ENCODE data around the gene DHRS12. TPM values are rescaled to one million over a fixed set of nuclear protein-coding genes. Genes with fewer than 3 reads are reported as not detected.

Gene DHRS12
- total RNA-seq, 1 donor from 2014 or later: 5.4 TPM

DNA sequence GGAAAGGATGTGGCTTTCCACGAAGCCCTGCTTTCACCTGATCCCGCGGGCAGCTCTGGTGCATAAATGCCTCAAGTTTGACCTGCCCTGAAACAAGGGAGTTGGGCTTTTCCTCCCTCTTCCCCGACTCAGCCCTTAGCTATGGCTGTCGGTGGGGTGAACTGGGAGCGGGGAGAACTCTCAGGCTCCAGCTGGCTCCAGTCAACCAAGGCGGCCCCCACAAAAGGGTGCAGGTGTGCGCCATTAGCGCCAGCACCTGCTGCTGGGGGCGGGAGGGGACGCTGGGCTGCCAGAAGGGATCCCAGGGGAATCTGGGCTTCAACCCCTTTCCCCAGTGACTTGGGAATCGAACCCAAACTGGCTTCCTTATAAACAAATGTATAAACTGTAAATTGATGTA is 7.1 kb upstream of the DHRS12 start:
- no peak for DNase-seq (ENCODE audit: low read depth in 2 of 2)

DNA sequence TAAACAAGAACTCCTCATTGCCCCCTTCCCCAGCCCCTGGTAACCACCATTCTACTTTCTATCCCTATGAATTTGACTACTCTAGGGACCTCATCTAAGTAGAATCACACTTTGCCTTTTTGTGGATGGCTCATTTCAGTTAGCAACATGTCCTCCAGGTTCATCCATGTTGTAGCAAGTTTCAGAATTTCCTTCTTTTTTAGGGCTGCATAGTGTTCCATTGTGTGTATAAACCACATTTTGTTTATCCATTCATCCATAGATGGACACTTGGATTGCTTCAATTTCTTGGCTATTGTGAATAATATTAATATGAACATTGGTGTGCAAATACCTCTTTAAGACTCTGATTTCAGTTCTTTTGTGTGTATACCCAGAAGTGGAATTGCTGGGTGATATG is 4.8 kb upstream of the DHRS12 start:
- DNase-seq (ENCODE audit: low read depth in 2 of 2): no peak

DNA sequence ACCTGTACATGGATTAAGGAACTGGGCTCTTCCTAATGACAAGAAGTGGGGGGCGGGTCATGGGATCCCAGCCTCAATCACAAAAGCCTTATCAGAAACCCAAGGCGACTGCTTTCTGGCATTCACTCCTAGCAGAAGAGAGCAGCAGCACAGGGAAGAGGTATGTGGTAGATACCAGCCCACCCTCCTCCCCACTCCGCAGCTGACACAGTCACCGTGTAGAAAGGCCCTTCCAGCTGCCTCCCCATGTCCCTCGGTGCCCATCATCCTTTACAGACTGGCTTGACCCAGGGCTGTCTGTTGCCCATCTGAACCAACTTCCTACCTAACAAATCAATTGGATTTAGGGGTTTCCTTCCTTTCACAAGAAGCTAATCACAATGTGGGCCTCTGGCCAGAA is 3.1 kb upstream of the DHRS12 start:
- DNase-seq (ENCODE audit: low read depth in 2 of 2): no peak

DNA sequence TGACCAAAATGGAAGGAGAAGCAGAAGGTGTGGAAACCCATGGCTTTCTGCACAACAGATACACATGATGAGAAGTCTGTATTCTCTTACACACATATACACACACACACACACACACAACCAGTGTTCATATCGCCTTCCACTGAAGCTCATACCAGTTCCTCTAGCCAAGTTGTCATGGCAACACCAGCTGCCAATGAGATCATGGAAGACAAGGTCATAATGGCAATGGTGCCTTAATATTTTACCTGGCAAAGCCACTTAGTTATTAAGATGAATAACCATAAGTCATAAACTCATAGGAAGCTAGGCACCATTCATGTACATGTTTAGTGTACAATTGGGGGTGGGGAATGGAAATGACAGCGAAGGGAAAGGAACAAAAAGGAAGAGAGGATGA is 2.6 kb upstream of the DHRS12 start:
- peak; percentile 58 to 70 for DNase-seq (ENCODE audit: low read depth in 2 of 2)

DNA sequence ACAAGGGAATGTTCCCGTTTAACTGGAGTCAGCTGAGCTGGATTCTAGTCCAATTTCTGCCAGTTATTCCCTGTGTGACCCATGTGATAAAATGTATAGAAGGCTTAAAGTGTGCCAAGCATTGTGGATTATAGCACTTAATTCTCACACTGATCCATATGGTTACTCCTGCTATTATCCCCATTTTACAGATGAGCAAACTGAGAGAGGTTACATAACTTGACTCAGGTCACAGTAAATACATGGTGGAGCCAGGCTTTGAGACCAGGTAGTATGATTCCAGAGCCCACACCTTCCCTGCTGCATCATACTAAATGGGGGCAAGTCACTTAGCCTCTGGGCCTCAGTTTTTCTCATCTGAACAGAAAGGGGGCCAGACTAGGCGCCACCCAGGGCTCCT is 2.0 kb upstream of the DHRS12 start:
- no peak for DNase-seq (ENCODE audit: low read depth in 2 of 2)

DNA sequence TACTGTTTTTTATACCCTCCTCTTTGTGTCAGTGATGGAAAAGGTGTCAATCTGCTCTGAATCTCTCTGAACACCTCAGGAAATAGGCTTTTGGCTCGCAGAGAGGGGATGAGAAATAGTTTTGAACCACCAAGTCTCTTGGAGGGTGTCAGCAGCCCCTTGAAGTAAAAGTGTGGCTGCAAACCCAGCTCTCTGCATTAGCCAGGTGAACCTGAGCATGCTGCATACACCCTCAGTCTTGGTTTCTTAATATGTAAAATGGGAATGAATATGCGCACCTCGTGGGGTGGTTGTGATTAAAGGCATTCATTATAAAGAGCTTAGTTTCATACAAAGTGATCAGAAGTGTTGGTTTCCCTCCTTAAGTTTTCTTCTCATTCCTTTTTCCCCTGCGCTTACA is 1.4 kb upstream of the DHRS12 start:
- DNase-seq (ENCODE audit: low read depth in 2 of 2): no peak

DNA sequence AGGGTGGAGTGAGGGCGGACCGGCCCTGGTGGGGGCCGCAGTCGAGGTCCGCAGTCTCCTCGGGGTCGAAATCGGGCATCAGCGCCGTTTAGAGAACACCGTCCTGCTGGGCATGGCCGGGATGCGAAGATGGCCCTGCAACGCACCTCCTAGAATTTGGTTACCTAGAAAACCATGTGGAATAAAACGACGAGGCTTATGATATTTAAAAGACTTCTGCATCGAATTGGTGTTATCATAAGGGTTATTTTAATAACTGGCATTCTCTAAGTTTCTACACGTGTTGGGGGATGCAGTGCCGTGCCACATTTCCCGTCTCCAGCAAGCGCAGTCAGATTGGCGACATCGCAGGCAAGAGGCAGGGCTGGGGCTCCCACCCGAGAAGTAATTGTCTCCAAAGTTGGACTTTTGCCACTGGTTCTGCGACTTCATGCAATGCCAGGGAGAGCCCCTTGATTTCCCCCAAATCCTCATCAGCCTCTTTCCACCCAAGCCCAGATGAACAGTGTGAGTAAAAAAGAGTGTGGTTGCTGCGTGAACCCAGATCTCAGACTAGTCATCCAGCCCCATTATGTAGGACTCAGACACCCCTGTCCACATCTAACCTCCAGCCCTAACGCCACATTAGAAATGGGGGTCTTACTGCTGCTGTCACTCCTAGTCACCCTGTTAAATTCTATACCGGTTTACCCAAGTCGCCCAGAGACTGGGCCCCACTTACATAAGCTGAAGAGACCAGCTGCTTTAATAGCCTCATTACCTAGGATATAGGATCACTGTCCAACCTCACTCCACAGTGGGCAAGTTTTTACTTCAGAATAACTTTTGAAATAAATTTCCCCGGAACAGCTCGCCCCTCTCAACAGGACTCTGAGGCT is 571 bp upstream of the DHRS12 start:
- no peak for DNase-seq (ENCODE audit: low read depth in 2 of 2)

DNA sequence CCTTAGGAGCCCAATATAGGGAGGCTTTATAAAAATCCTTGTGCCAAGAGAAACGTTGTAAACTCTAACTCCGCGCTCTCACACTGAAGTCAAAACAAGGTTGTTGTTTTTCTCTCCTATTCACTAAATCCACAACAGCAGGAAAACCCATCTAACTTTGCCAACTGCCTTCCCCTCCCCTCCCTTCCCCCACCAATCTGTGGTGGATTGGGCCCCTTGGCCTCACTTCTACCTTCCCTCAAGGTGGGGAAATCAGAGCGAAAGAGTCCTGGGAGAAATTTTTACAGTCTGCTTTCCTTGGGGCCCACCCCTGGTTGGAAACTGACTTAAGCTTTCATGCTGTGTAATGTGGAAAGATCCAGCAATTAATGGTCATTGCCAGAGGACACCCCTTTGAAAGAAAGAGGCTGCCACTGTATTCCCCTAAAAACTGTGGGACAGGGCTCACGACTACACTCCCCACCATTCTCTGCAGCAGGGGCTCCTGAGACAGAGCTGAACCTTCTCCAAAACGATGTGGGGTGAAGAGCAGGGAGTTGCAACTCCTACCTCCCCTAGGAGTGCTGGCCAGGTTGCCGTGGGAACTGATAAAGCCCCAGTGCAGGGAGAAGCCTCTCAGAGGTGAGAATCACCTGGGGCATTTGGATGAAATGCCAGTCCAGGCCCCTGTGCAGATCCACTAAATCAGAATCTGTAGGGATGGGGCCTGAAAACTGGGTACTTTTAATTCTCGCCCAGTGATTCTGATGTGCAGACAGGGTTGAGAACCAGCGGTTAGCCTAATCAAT is 1.1 kb downstream of the DHRS12 start:
- DNase-seq (ENCODE audit: low read depth in 2 of 2): peak in 1 of 2 donors; percentile 61

DNA sequence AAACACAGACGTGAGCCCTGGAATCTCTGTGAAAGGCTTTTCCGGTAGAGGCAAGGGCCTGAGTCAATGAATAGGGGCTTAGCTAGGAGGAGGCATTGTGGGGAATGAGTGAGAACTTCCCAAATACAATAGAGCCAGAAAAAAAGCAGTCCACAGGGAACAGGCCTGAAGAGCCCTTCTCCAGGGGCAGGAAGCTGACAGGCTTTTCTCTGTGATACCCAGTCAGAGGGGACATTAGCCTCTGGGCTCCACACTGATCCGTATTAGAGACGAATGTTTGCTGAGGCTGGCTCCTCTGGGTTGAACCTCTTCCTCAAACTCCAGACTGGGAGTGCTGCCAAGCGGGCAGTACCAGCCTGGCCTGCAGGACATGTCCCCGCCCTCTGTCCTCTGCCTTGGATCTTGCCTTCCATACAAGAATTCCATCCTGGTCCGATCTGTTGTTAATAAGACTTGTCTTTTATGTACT is 2.3 kb downstream of the DHRS12 start:
- peak in 1 of 2 donors; percentile 58 for DNase-seq (ENCODE audit: low read depth in 2 of 2)

DNA sequence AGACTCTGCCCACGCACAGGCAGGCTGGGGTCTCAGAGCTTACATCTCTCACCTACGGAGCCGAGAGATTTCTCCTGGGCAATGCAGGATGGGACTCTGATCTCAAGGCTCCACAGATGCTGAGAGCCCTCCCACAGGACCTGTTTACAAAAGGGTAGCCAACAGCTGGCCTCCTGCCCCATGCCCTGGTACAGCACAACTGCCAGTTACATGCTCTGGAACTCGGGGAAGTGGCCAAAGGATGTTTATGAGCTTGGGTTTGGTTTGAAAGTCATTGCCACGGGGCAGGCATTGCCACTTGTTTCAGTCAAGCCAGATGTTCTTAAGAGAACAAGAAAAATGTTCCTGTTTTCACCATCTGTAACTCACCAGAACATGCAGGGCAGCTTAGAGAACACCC is 3.5 kb downstream of the DHRS12 start:
- DNase-seq (ENCODE audit: low read depth in 2 of 2): no peak

DNA sequence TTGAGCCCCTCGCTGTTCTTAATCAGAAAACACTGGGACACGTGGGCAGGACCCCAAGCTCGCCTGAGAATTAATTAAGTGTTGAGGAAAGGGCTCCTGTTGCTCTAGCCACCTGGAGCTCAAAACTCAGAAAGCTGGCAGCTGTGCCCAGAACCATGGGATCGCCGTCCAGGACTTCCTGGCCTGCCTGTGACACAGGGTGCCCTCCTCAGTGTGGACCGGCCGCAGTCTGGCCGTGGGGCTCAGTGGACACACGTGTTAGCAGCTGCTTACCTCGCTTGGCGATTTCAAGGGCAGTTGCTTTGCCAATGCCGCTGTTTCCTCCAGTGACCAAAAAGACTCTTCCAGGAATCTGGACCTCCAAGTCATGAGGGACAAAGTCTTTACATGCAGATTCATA is 4.7 kb downstream of the DHRS12 start:
- DNase-seq (ENCODE audit: low read depth in 2 of 2): no peak

DNA sequence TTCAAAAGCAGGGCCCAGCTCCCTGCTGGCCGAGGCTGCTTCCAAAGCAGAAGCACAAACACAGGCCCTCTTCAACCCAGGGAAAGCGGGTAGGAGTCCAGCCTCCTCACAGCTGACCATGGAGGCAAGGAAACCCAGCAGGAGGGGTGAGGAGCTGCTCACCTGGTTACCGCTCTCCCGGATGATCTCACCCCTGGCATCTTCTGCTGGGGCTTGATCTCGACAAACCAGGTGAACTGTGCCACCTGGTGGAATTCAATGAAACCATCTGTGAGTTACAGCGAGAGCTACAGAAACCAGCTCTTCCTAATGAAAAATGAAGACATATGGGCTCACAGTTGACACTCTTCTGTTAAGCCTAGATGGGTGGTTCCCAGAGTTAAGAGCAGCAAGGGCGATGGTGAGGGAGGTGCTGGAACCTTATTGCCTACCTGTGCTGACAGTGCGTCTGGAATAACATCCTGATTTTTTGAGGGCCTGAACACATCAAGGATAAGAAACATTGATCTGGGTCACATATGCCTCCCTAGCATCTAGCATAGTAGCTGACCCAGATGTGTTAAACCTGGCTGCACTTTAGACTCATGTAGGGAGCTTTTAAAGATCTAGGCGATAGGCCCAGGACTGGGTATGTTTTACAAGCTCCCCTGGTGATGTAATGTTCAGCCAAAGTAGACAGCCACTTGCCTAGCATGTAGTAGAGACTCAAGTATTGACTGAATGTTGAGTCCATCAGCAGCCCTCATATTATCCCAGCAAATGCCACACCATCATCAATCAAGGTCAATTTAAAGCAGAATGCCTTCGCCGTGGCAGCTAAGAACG is 6.1 kb downstream of the DHRS12 start:
- DNase-seq (ENCODE audit: low read depth in 2 of 2): peak; percentile 55 to 68

DNA sequence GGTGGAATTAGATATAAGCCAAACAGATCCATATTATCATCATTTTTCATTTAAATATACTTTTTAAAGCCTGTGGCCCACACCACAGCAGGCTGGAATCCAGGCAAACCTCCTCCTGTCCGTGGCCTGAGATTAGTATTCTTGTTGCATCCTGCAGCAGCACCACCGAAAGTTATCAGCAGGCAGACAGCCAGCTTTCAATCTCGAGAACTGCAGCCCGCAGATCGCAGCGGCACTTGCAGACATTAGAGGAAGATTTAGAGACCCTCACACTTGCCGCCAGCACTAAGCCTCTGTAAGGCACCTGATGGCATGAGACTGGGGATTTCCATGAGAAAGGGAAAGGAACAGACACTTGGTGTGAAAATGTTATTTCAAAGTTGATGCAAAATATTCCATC is 7.4 kb downstream of the DHRS12 start:
- no peak for DNase-seq (ENCODE audit: low read depth in 2 of 2)

DNA sequence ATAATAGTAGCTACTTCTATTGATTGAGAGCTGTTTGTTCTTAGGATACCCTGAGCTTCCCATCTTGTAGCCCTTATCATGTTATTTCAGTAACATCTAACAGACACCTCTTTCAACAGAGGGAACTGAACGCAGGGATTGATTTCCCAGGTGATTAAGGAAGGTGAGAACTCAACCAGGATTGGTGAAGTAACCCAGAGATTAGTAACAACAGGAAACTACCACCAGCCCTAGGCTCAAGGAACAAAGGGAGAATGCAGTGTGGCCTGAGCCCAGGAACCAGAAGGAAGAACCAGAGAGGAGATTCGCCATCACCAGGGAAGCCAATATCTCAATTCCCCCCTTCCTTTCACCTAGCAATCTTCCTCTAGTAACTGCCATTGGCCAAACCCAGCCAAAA is 8.5 kb downstream of the DHRS12 start:
- DNase-seq (ENCODE audit: low read depth in 2 of 2): no peak

DNA sequence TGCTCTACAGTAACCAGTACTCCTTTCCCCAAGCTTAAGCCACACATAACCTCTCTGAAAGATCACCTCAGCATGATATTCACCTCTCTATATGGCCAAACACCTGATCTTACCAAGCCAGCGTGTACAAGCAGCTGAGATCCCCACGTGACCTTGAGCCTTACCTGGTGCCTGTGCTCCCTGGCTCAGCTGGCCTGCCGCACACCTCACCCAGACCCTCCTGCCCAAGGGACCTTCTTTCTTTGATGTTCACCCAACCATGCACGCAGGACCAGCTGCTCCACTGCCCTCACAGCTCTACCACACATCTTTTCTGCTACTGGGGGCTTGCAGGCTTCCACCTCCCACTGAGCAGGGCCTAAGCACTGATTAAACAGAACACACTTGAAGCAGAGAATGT is 9.0 kb downstream of the DHRS12 start:
- no peak for DNase-seq (ENCODE audit: low read depth in 2 of 2)

DNA sequence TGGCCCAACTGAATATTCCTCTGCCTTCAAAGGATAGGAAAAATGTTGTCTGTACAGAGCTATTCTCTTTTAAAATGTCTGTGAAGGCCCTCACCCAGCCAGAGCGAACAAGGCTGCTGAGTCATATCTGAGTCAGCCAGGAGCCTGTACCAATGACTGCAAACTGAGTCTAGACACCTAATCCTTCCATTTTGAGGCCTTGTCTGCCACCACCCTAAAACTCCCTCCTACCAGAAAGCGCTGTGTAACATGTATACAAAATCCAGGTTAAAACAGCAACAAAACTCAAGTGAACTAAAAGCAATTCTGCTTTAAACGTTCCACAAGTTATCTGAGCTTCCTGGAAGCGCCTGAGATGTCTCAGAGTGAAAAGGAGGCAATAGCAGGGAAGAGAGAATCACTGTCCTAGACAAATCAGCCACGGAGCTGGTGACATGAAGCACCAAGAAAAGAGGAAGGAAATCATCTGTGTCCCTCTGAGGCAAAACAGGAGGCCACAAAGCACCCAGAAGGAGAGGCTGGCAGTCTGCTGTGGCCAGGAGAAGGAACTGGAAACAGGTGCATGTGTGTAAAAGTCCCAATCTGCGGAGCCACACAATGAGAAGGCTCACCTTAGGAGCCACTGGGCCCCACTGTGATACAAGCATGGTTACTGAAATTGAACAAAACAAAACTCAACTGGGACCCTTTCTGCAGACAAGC is 10.2 kb downstream of the DHRS12 start:
- peak in 1 of 2 donors; percentile 75 for DNase-seq (ENCODE audit: low read depth in 2 of 2)

DNA sequence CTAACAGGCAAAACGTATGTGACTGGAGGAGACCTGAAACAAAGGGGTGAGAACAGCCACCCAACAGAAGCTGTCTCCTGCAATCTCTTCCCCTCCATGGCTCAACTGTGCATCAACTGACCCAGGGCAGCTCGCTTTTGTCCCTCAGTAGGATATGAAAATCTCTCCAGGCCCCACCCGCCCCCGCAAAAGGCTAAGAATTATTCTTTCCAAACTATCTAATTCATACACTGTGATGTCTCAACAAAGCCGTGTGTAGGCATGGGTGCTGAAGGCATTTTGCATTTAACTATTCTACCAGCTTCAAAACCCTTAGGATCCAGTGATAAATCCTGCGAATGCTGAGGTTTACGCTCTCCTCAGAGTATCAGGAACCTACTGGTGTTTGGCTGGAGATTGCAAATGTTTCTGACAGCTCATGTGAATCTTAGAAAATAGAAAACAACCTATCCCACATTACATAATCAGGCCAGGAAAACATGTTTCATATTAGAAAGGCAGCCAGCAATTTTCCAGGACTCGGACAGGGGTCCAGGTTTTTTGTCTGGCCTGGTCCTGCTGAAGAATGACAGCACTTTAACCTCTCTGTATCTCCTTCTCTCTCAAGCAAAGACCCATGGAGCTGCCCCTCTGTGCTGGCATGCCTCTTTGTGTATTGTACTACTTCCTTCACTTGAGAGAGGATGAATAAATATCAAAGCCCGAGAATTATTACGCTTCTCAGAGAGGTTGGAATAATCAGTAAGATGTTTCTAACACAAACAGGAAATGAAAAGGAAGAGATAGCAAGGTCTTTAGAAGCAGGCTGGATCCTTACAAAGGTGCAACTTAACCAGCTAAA is 17.3 kb downstream of the DHRS12 start:
- no peak for DNase-seq (ENCODE audit: low read depth in 2 of 2)

DNA sequence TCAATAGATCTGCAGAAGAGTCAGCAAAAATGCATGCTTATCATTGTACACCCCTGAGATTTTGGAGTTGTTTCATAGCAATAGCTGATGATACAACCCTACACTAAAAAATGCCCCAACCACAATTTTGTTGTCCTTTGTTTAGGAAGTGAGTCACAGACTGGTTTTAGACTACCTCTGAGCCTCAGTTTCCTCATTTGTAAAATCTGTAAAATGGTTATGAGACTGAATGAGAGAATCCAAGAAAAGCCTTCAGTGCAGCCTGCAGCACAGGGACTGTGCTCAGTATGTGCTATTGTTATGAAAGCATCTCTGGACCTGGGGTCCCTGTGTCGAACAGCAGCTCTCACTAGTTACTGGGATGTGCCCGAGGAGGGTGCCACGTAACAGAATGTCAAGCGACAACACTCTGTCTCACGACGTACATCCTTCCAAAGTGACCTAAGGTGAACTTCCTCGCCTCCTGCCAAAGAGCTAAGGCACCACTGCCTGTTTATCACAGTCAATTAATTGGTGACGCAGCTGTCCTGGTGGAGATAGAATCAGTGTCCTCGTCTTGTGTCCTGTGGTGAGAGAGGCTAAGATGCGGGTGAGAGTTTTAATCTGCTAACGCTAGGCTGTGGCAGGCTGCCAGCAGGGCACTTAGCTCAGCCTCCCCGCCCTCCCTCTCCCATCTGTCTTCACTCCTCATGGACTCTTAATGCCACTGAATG is 18.1 kb downstream of the DHRS12 start:
- DNase-seq (ENCODE audit: low read depth in 2 of 2): no peak

DNA sequence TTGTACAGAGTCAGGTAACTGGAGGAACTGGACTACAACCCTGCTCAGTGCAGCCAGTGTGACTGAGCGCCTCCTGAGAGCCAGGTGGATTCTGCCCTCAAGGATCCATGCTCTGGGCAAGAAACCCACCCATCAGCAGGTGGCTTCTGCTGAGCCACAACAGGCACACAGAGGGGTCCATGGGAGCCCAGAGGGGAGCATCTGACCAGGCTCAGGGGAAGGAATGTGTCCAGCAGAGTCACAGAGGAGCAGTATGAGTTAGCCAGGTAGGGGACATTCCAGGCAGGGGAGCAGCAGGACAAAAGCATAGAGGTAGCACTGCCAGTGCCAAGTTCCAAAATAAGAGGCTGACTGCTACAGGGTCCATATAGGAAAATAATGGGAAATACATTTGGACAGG is 19.9 kb downstream of the DHRS12 start:
- no peak for DNase-seq (ENCODE audit: low read depth in 2 of 2)

Data from dermis microvascular lymphatic vessel endothelial cell (primary cell).